ENCODE results near the gene CRACDL.

Gene CRACDL

DNA sequence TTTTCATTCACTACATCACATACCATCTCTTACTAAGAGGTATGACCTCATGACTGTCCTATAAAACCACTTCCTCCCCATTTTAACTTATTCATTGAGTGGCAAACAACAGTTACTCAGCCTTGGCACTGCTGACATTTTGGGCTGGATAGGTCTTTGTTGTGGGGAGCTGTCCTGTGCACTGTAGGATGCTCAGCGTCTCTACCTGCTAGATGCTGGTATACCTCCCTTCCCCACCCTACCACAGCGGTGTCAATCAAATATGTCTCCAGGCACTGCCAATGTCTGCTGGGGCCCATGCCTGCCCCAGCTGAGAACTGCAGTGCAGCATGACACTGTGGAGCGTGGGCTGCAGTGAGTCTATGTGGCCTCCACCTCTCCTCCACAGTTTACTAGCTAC is 128.8 kb downstream of the CRACDL start:
- TF ChIP-seq, protein P1, sequence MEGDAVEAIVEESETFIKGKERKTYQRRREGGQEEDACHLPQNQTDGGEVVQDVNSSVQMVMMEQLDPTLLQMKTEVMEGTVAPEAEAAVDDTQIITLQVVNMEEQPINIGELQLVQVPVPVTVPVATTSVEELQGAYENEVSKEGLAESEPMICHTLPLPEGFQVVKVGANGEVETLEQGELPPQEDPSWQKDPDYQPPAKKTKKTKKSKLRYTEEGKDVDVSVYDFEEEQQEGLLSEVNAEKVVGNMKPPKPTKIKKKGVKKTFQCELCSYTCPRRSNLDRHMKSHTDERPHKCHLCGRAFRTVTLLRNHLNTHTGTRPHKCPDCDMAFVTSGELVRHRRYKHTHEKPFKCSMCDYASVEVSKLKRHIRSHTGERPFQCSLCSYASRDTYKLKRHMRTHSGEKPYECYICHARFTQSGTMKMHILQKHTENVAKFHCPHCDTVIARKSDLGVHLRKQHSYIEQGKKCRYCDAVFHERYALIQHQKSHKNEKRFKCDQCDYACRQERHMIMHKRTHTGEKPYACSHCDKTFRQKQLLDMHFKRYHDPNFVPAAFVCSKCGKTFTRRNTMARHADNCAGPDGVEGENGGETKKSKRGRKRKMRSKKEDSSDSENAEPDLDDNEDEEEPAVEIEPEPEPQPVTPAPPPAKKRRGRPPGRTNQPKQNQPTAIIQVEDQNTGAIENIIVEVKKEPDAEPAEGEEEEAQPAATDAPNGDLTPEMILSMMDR (IDR thresholded peaks at IDR 0.05; ENCODE audit: low read depth, low read length, missing control alignments), result no peak
- DNase-seq (ENCODE audit: low read depth), result no peak
- H3K4me3 ChIP-seq (ENCODE audit: low read depth, low read length), result no peak overlapping the region
- in situ Hi-C loops (cut with HindIII; ENCODE audit: low sequenced_read_pairs), result no loop called here

DNA sequence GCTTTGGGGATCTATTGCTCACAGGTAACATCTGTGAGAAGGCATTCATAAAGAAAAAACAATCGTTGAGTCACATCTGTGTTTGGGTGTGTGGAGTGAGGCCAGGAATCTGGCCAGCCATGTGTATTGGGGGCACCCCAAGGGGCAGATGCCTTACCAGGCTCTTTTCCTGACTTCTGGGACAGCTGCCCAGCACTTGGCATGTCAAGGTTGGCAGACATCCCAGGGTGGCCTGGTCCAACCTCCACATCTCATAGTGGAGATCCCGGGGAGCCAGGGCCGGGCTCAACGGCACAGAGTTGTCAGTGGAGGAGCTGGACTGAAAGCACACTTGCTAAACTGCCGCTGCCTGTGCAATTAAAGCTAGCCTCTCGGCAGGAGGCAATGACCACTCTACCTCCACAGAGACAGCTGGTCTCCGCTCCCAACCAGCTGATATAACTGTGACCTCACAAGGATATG is 129.8 kb downstream of the CRACDL start:
- TF ChIP-seq, protein P1 (IDR thresholded peaks at IDR 0.05; ENCODE audit: low read depth, low read length, missing control alignments), result no peak
- in situ Hi-C loops (cut with HindIII; ENCODE audit: low sequenced_read_pairs), result no loop called here
- H3K4me3 ChIP-seq (ENCODE audit: low read depth, low read length), result no peak overlapping the region
- peak; percentile 20 for DNase-seq (ENCODE audit: low read depth)

DNA sequence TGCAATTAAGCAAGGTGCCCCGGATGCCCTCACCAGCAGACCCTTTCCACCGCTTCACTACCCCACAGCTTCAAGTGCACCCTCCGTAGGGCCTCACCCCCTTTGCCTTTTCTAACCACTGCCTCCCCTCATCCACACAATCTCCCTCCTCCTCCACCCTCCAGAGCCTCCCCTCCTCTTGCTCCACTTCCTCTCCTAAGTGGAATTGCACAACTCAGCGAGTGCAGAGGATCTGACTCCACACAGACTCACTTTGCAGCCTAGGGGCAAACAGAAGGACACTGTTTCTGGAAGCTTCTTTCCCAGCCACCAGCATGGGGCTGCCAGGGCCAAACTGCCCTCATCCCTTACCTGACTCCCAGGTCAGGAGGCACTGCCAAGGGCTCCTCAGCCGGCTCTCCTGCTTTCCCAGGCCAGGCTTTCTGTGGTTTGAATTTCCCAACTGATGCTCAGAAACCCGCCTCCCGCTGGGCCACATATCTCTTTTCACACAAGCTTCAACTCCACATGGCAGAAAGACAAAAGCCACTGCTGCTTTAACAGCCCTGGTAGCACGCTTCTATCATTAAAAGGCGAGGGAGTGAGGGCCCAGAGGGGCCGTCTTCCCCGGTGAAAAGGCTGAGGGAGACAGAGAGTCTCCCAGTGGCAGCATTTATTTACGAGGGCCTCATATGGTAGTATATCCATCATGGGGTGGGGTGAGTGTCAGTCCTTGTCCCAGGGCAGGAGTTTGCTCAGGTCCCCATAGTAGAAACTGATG is 130.4 kb downstream of the CRACDL start:
- peak; percentile 15 for DNase-seq (ENCODE audit: low read depth)
- in situ Hi-C loops (cut with HindIII; ENCODE audit: low sequenced_read_pairs), result no loop called here
- TF ChIP-seq, protein P1 (IDR thresholded peaks at IDR 0.05; ENCODE audit: low read depth, low read length, missing control alignments), result no peak
- no peak overlapping the region for H3K4me3 ChIP-seq (ENCODE audit: low read depth, low read length)

DNA sequence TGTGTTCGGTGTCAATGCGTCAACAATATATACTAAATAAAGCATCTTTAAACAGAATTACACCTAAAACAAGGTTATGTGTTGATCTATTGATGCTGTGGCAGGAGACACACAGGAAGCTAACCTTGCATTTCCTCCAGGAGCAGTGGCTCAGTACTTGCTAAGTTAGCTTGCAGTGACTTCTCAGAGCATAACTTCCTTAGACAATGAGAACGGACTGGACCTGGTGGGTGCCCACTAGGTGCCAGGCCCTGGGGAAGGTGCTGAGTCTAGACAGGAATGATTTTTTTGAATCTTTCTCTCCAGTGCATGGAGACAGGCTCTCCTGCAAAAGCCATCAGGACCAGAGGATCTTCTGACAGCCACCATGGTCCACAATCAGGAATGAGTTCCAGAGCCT is 131.3 kb downstream of the CRACDL start:
- in situ Hi-C loops (cut with HindIII; ENCODE audit: low sequenced_read_pairs), result no loop called here
- TF ChIP-seq, protein P1 (IDR thresholded peaks at IDR 0.05; ENCODE audit: low read depth, low read length, missing control alignments), result no peak
- no peak overlapping the region for H3K4me3 ChIP-seq (ENCODE audit: low read depth, low read length)

DNA sequence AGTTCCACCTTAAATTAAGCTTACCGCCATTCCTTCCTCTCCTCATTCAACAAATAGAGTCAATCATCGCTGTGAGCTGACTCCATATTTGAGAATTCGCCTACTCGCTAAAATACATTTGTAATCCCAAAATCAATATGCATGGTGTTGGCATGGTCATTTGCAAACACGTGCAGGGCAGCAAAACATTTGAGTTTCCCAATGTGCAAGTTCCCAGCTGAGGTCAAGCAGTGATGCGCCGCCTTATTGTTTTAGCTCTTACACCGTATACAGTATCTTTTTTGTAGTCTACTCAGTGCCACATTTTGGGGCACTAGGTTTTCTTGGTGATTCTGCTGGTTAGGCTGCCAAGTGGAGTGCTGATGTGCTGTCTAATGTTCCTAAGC is 131.8 kb downstream of the CRACDL start:
- in situ Hi-C loops (cut with HindIII; ENCODE audit: low sequenced_read_pairs), result no loop called here
- H3K4me3 ChIP-seq (ENCODE audit: low read depth, low read length), result no peak overlapping the region
- TF ChIP-seq, protein P1 (IDR thresholded peaks at IDR 0.05; ENCODE audit: low read depth, low read length, missing control alignments), result no peak

More for the DNA sequence above, 131.3 kb downstream of the CRACDL start:
- no peak for DNase-seq (ENCODE audit: low read depth)

DNA sequence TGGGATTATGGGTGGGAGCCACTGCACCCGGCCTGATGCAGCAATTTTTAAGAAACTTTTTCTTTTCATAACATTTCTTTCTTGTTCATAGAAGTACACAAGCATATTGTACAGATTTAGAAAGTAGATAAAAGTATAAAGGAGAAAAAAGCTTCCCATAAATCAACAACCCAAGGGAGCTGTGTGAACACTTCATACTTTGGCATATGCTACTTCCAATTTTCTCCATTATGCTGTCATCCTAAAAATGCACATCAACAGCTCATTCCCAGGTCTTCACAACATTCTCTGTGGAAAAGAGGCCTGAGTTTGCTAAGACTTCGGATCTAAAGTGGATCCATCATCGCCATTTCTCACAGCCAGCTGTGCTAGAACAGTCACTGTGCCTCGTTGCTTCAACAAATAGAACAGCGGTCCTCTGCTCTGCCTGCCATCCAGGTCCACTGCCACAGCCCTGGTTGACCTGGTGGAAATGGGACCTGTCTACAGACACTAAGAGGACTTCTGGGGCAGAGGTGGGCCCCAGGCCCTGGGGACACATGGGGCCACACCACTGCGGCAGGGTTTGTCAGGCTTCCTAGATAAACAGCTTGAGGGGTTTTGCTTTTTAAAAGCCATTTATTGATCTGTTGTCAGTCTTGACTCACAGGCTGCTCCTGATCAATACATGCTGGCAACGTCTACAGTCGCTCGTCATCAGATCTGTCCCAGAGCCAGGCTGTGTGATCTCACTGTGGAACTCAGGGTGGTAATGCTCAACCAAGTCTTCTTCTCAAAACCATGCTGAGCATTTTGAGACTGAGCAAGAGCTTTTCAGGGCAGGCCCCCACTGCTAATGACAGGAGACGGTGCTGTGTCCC is 132.4 kb downstream of the CRACDL start:
- in situ Hi-C loops (cut with HindIII; ENCODE audit: low sequenced_read_pairs), result no loop called here
- no peak for DNase-seq (ENCODE audit: low read depth)
- no peak overlapping the region for H3K4me3 ChIP-seq (ENCODE audit: low read depth, low read length)
- TF ChIP-seq, protein P1 (IDR thresholded peaks at IDR 0.05; ENCODE audit: low read depth, low read length, missing control alignments), result no peak

More for the DNA sequence above, 131.8 kb downstream of the CRACDL start:
- no peak for DNase-seq (ENCODE audit: low read depth)

All from astrocyte of the cerebellum (primary cell).